Measurements from ENCODE around the gene MR1. TPM values are rescaled to one million over a fixed set of nuclear protein-coding genes. Genes with fewer than 3 reads are reported as not detected.

The MR1 gene
- total RNA-seq, 1 experiment from 2014 or later, result 6.6 TPM

- Histone ChIP-seq H2AFZ (ENCODE audit: low read depth, low read length, poor library complexity, severe bottlenecking) (no peak overlapping the region), H3K79me2 (ENCODE audit: insufficient read depth, low read length) (no peaks in the 10 kb centered on the region), H3K27ac (ENCODE audit: low read depth, low read length) (no peak overlapping the region), H3K9me3 (ENCODE audit: control insufficient read depth in 1 of 2, insufficient read depth in 1 of 2, low read depth in 1 of 2, low read length in 2 of 2) (peaks cover 0 to 3% of the 10 kb centered on the region in 2 experiments; a peak in 1 of 4 replicates), H4K20me1 (ENCODE audit: insufficient read depth) (no peaks in the 10 kb centered on the region), H3K4me3 (replicated peaks in 1 of 2; ENCODE audit: low read depth in 1 of 2, low read length in 2 of 2) (no peak overlapping the region), H3K36me3 (ENCODE audit: control insufficient read depth in 1 of 2, insufficient read depth in 2 of 2, low read length in 2 of 2) (no peaks in the 10 kb centered on the region), H3K4me1 (ENCODE audit: control insufficient read depth in 1 of 2, insufficient read depth in 2 of 2, low read length in 2 of 2) (no peaks in the 10 kb centered on the region), H3K9me2 (ENCODE audit: insufficient read depth) (no peaks in the 10 kb centered on the region), H3K9ac (ENCODE audit: low read length) (no peak overlapping the region), H3K4me2 (ENCODE audit: low read length) (no peak overlapping the region), H3K27me3 (ENCODE audit: insufficient read depth, low read length) (no peaks in the 10 kb centered on the region)
- TF ChIP-seq YY1 (IDR thresholded peaks at IDR 0.05; ENCODE audit: extremely low read depth, insufficient replicate concordance, low read depth, low read length), result no peak
- TF ChIP-seq ZFX (IDR thresholded peaks at IDR 0.05), result no peak
- no peak for TF ChIP-seq SRF (IDR thresholded peaks at IDR 0.05; ENCODE audit: low read depth)
- no peak for TF ChIP-seq ZBTB33 (IDR thresholded peaks at IDR 0.05; ENCODE audit: extremely low read depth, insufficient replicate concordance, low read length)
- TF ChIP-seq, protein P1, sequence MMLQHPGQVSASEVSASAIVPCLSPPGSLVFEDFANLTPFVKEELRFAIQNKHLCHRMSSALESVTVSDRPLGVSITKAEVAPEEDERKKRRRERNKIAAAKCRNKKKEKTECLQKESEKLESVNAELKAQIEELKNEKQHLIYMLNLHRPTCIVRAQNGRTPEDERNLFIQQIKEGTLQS (IDR thresholded peaks at IDR 0.05), result no peak
- TF ChIP-seq, protein P2, sequence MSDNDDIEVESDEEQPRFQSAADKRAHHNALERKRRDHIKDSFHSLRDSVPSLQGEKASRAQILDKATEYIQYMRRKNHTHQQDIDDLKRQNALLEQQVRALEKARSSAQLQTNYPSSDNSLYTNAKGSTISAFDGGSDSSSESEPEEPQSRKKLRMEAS (IDR thresholded peaks at IDR 0.05), result no peak
- no peak for TF ChIP-seq EZH2phosphoT487 (IDR thresholded peaks at IDR 0.05; ENCODE audit: borderline replicate concordance)
- no peak for TF ChIP-seq JUND (IDR thresholded peaks at IDR 0.05)
- no peak for TF ChIP-seq SIN3A (IDR thresholded peaks at IDR 0.05; ENCODE audit: low read depth)
- no peak for TF ChIP-seq CEBPB (IDR thresholded peaks at IDR 0.05; ENCODE audit: low read depth)
- no peak for TF ChIP-seq REST (IDR thresholded peaks at IDR 0.05; ENCODE audit: low read depth)
- TF ChIP-seq, protein P3, sequence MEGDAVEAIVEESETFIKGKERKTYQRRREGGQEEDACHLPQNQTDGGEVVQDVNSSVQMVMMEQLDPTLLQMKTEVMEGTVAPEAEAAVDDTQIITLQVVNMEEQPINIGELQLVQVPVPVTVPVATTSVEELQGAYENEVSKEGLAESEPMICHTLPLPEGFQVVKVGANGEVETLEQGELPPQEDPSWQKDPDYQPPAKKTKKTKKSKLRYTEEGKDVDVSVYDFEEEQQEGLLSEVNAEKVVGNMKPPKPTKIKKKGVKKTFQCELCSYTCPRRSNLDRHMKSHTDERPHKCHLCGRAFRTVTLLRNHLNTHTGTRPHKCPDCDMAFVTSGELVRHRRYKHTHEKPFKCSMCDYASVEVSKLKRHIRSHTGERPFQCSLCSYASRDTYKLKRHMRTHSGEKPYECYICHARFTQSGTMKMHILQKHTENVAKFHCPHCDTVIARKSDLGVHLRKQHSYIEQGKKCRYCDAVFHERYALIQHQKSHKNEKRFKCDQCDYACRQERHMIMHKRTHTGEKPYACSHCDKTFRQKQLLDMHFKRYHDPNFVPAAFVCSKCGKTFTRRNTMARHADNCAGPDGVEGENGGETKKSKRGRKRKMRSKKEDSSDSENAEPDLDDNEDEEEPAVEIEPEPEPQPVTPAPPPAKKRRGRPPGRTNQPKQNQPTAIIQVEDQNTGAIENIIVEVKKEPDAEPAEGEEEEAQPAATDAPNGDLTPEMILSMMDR (IDR thresholded peaks at IDR 0.05 in 2 of 3, conservative IDR thresholded peaks at IDR 0.05 in 1 of 3; ENCODE audit: borderline replicate concordance in 1 of 3, insufficient read depth in 1 of 3, low read depth in 2 of 3, low read length in 2 of 3), result no peak
- no peak for TF ChIP-seq TCF7L2 (IDR thresholded peaks at IDR 0.05; ENCODE audit: borderline replicate concordance, extremely low read depth, insufficient read depth, insufficient read length)
- TF ChIP-seq SP1 (IDR thresholded peaks at IDR 0.05; ENCODE audit: low read depth), result no peak
- no peak for TF ChIP-seq CBX3 (IDR thresholded peaks at IDR 0.05; ENCODE audit: low read depth)
- TF ChIP-seq ZNF274 (IDR thresholded peaks at IDR 0.05; ENCODE audit: low read depth, low read length), result no peak
- TF ChIP-seq RAD21 (IDR thresholded peaks at IDR 0.05; ENCODE audit: low read depth), result no peak
- no peak for TF ChIP-seq ELF1 (IDR thresholded peaks at IDR 0.05; ENCODE audit: borderline replicate concordance, low read depth)
- no peak for TF ChIP-seq EGR1 (IDR thresholded peaks at IDR 0.05; ENCODE audit: low read depth)
- TF ChIP-seq POLR2AphosphoS5 (IDR thresholded peaks at IDR 0.05; ENCODE audit: low read depth, low read length), result no peak
- intact Hi-C loops (cut with micrococcal nuclease), result no loop called here
- DNase-seq (ENCODE audit: low read depth, low spot score) (no peak), ATAC-seq (no peak)
- BruUV-seq (replicated peaks), result no TSS peak
- POLR2A ChIA-PET, result no interaction called here
- CTCF ChIA-PET, result no interaction called here
- RAD21 ChIA-PET (ENCODE audit: low non-redundant PET in 1 of 2, low total read pairs in 2 of 2, uncharacterized antibody in 2 of 2, unreplicated experiment in 2 of 2), result no interaction called here
Measured at GRCh38 chr1:181064702-181065101, 30.9 kb downstream of the MR1 start.

All from HCT116 (cell line).